MM.1S (cell line): ENCODE measurements around the gene POU5F2.

Source experiments
- EZH2 ChIP-seq: fragments of 300-600 bp; sonication (generic); optimal IDR thresholded peaks from 2 replicates; pipeline ENCODE3; 2017; ENCODE audit warnings: low read depth, mild to moderate bottlenecking, antibody characterized with exemption, low read length, mixed read lengths
- TF ChIP-seq, protein P1 (sequence below): fragments of 300-600 bp; sonication (generic); IDR thresholded peaks from 2 replicates; pipeline ENCODE4 v1.5.1; 2016; ENCODE audit warnings: antibody characterized with exemption, low read length, mixed read lengths

GRCh38 chr5:93741136-93741811 is at the start of gene POU5F2:
- TF ChIP-seq, protein P1, sequence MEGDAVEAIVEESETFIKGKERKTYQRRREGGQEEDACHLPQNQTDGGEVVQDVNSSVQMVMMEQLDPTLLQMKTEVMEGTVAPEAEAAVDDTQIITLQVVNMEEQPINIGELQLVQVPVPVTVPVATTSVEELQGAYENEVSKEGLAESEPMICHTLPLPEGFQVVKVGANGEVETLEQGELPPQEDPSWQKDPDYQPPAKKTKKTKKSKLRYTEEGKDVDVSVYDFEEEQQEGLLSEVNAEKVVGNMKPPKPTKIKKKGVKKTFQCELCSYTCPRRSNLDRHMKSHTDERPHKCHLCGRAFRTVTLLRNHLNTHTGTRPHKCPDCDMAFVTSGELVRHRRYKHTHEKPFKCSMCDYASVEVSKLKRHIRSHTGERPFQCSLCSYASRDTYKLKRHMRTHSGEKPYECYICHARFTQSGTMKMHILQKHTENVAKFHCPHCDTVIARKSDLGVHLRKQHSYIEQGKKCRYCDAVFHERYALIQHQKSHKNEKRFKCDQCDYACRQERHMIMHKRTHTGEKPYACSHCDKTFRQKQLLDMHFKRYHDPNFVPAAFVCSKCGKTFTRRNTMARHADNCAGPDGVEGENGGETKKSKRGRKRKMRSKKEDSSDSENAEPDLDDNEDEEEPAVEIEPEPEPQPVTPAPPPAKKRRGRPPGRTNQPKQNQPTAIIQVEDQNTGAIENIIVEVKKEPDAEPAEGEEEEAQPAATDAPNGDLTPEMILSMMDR = 0 out of 2 replicates have a peak, but pooled peaks have one; percentile 4
- no peak for TF ChIP-seq EZH2
